ENCODE data around the gene SSH2.

DNA sequence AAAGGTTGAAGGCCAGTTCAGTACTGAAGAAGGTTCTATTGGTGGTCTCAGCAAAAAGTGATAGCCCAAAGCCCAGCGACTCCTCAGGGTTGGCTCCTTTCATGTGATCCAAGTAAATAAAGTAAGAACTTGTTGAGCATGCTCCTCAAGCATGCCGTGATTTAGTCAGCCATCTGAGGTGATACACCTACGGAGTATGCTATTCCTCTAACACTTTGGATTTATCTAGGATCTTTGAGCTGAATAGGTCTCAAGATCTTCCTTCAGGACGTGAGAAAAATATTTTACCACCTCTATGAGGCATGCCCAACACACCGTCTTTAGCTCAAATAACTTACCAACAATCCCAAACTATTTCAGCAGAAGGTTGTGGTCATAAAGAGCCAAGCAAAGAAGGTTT is 154.0 kb downstream of the SSH2 start:
- TF ChIP-seq, protein P1, sequence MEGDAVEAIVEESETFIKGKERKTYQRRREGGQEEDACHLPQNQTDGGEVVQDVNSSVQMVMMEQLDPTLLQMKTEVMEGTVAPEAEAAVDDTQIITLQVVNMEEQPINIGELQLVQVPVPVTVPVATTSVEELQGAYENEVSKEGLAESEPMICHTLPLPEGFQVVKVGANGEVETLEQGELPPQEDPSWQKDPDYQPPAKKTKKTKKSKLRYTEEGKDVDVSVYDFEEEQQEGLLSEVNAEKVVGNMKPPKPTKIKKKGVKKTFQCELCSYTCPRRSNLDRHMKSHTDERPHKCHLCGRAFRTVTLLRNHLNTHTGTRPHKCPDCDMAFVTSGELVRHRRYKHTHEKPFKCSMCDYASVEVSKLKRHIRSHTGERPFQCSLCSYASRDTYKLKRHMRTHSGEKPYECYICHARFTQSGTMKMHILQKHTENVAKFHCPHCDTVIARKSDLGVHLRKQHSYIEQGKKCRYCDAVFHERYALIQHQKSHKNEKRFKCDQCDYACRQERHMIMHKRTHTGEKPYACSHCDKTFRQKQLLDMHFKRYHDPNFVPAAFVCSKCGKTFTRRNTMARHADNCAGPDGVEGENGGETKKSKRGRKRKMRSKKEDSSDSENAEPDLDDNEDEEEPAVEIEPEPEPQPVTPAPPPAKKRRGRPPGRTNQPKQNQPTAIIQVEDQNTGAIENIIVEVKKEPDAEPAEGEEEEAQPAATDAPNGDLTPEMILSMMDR (IDR thresholded peaks at IDR 0.05; ENCODE audit: low read depth, low read length): no peak
- TF ChIP-seq EZH2phosphoT487 (IDR thresholded peaks at IDR 0.05; ENCODE audit: low read depth): no peak

All from OCI-LY3 (cell line).